Hindlimb muscle (tissue), 1 donor: ENCODE measurements around the gene KCNIP3. TPM values are rescaled to one million over a fixed set of nuclear protein-coding genes. Genes with fewer than 3 reads are reported as not detected.
"Not testable (repeated sequence)": the region's sequence is repeated elsewhere in the genome, so short reads cannot be mapped to it uniquely, and the experiment has no call there.

ENCODE experiments used
- DNase-seq: peaks from one replicate; pipeline ENCODE4 v3.0.0-alpha.2; 2013
- polyA plus RNA-seq: library from polyadenylated mRNA; unstranded; fragments of 120-200 nt; gene quantifications from one replicate; pipeline ENCODE4 v1.2.1, GENCODE V29; 2013; ENCODE audit not compliant: insufficient read length

Gene KCNIP3
- polyA plus RNA-seq, 1 donor, result 5.8 TPM

DNA sequence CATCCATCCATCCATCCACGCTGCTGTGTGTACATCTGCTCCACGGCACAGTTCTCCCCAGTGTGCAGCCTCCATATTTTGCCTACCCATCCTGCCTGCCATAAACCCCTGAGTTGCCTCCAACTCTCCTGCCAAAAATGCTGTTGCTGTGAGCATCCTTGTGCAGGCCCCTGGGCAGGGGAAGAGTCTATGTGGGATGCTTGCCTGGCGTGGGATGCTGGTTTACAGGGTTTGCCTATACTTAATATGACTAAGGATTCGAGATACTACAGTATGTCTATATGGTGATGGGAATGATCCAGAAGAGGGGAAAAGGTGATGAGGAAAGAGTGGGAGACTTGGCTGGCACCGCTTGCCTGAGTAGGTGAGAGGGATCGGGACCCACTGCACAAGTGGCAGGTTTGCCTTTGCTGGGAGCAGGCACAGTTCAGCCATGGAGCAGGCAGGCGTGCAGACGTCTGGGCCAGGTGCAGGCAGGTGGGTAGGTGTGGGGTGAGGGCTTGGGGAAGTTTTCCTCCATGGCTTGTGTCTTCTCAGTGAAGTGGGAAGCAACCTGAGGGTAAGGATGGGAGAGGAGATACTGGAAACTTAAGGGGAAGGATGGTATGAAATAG is 75.2 kb downstream of the KCNIP3 start:
- DNase-seq, result no peak

DNA sequence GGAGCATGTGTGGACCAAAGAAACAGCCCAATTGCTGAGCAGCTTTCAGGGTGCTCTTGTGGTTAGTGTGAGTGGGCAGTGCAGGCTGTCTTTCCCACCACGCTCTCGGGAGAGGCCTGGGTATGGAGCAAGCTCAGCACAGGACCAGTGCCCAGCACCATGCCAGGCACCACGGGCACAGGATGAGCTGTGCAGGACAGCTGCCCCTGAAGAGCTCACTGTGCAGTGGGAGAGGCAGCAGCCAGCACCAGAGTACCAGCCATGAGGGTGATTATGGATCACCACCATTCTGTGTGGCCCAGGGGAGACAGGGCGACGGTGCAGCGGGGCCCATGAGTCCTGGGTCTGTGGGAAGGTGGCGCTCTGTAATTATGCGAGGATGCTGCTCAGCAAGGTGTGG is 75.7 kb downstream of the KCNIP3 start:
- DNase-seq, result no peak

DNA sequence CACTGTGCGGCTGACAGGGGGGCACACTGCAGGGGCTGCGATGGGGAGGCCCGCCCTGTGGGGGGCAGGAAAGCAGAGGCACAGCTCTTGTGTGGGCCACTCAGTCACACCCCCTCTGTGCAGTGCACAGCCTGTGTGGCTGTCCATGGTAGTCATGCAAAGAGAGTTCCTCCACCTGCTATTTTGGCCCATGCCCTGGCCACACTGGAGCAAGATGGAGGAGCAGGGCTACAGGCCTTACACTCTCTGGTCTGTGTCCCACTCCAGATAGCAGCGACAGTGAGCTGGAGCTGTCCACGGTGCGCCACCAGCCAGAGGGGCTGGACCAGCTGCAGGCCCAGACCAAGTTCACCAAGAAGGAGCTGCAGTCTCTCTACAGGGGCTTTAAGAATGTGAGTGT is 76.9 kb downstream of the KCNIP3 start:
- no peak for DNase-seq

DNA sequence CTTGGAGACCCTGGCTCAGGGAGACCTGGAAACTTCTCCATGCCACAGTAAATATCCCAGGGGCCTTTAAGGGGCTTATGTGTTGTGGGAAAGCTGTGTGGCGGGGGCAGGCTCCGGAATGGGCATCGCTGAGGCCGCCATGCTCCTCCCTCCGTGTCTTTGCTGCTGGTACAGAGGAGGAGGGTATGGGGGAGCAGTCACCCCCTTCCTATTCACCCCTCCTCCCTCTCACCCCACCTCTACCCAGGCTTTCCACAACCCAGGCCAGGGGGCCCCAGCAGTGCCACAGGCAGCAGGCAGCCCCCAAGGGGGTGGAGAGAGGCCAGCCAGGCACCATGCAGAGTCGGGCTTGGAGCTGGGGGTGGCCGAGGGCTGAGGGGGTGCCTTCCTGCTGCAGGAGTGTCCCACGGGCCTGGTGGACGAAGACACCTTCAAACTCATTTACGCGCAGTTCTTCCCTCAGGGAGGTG is 77.3 kb downstream of the KCNIP3 start:
- DNase-seq, result no peak

GRCh38 chr2:95374921-95375471 is 77.8 kb downstream of the KCNIP3 start:
- DNase-seq, result no peak

DNA sequence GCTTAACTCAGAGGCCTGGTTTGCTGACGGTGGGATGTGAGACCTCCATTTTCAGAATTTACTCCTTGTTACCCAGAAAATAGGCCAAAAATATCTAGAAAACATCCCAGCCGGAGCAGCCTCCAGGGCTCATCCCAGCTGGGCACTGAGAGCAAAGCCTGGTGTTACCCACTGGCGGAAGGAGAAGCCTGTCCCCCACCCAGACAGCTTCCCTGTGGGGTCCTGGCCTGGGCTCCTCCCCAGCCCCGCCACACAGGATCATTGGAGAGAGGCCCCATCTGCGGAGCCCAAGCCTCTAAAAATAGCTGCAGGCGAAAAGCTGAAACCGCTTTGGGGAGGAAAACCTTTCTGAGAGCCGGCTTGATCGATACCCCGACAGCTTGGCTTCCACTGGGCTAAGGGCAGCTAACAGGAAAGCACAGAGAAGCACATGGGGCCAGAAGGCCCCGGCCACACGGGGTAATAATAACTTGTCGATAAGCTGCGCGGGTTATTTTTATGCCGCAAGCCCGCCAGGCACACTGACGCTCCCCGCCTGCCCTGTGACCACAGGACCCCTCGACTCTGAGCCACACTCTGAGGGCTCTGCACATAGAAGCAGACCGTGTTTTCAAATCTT is 78.5 kb downstream of the KCNIP3 start:
- no peak for DNase-seq

- no peak for DNase-seq
Measured at GRCh38 chr2:95376311-95377215, 79.4 kb downstream of the KCNIP3 start.

- no peak for DNase-seq
Measured at GRCh38 chr2:95377216-95378123, 80.3 kb downstream of the KCNIP3 start.

- not testable (repeated sequence) for DNase-seq
Measured at GRCh38 chr2:95378281-95378680, 81.1 kb downstream of the KCNIP3 start.

GRCh38 chr2:95379371-95379831 is 82.3 kb downstream of the KCNIP3 start:
- no peak for DNase-seq

DNA sequence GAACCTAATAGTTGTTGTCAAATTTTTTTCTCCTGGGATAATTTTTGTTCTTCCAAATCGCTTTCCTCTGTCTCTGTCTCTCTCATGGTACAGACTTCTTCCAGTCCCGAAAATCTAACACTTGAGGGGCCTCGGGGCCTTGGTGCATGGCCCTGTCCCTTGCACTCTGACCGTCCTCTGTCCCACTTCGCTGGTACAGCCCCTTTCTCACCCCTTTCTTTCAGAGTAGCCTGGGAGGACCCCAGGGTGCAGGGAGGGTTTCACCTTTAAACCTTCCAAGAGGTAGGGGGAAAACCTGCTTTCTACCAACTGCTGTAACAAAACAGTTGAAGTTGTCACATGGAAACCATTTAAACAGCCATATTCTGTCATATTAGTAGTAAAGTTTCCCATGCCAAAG is 83.1 kb downstream of the KCNIP3 start:
- DNase-seq, result no peak

- no peak for DNase-seq
Measured at GRCh38 chr2:95380731-95381130, 83.6 kb downstream of the KCNIP3 start.

- no peak for DNase-seq
Measured at GRCh38 chr2:95381212-95382191, 84.4 kb downstream of the KCNIP3 start.

DNA sequence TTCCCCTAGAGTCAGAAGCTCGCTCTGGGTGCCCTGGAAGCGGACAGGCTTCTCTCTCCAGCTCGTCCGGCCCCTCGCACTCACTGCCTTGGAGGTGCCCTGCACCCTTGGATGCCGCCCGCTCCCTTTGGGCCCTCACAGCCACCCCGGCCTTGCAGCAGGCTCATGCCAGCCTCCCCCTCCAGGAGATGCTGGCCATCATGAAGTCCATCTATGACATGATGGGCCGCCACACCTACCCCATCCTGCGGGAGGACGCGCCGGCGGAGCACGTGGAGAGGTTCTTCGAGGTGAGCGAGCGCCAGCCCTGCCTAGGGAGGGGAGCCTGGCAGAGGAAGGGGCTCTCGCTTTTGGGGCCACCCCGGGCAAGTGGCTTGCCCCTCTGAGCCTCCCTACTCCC is 85.0 kb downstream of the KCNIP3 start:
- no peak for DNase-seq

DNA sequence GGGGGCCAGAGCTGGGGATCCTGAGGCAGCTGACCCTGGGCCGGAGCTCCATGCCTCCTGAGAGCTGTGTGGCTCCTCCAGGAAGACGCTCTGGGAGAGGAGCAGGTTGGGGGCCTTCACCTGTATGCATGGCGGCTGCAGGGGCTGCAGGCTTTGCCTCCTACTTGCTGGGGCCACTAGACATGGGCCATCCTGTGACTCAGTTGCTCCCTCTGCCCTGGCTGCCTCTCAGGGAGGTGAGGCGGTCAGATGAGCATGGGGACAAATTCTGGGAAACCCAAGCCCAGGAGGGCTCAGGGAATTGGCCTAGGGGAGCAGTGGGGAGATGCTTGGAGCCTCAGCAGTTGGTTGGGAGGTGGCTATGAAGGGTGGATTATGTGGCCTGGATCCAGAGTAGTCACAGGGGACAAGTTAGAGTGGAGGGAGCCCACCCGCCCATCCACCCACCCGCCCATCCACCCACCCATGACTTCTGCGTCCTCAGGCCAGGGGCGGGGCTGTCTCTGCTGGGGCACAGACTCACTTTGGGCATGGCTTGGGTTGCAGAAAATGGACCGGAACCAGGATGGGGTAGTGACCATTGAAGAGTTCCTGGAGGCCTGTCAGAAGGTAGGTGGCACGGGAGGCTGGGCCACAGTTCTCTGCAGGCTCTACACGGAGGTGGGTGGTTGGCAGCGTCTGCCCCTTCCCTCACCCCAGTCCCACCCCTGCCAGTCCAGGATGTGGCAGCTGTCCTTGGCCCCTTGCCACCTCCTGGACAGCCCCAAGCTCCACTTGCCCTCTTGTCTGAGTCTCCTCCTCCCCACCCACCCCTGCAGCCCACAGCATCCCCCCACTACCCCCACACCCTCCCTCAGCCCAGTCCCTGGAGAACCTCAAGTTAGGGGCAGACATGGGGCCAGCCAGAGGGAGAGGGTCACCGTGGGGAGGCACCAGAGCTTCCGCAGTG is 85.8 kb downstream of the KCNIP3 start:
- no peak for DNase-seq

DNA sequence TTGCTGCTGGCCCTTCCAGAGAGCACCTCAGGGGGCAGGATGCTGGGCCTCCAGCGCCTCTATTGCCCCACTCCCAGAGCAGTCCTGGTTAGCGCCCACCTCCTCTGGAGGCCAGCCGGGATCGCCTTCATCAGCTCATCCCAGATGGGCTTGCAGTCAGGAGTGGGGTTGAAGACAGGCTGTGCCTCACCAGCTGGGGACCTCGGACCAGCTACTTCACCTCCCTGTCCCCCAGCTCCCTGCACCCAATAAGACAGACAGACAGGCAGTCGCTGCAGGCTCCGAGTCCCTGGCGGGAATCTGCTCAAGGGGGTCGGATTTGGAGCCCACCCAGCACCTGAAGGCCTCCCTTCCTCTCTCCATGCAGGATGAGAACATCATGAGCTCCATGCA is 86.5 kb downstream of the KCNIP3 start:
- no peak for DNase-seq

DNA sequence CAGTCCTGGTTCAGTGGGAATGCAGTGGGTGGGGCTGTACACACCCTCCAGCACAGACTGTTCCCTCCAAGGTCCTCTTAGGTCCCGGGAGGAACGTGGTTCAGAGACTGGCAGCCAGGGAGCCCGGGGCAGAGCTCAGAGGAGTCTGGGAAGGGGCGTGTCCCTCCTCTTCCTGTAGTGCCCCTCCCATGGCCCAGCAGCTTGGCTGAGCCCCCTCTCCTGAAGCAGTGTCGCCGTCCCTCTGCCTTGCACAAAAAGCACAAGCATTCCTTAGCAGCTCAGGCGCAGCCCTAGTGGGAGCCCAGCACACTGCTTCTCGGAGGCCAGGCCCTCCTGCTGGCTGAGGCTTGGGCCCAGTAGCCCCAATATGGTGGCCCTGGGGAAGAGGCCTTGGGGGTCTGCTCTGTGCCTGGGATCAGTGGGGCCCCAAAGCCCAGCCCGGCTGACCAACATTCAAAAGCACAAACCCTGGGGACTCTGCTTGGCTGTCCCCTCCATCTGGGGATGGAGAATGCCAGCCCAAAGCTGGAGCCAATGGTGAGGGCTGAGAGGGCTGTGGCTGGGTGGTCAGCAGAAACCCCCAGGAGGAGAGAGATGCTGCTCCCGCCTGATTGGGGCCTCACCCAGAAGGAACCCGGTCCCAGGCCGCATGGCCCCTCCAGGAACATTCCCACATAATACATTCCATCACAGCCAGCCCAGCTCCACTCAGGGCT is 87.9 kb downstream of the KCNIP3 start:
- no peak for DNase-seq

DNA sequence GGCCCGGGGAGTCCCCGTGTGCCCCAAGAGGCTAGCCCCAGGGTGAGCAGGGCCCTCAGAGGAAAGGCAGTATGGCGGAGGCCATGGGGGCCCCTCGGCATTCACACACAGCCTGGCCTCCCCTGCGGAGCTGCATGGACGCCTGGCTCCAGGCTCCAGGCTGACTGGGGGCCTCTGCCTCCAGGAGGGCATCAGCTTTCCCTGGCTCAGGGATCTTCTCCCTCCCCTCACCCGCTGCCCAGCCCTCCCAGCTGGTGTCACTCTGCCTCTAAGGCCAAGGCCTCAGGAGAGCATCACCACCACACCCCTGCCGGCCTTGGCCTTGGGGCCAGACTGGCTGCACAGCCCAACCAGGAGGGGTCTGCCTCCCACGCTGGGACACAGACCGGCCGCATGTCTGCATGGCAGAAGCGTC is 88.4 kb downstream of the KCNIP3 start:
- DNase-seq, result no peak

DNA sequence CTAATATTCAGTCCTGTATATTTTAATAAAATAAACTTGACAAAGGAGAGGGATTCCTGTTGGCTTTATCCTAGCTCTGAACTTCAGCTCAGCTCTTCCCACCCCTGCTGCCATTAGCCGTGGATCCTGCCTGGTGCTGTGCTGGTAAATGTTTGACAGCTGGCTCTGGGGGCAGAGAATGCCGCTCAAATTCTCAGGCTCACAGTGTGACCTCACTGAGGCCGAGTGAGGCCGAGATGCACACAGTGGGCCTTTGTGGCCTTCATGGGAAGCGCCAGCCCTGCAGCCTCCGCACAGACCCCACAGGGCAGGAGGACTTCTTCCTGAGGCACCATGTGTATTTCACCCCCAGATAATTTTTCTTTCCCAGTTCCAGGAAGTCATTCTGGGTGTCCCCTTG is 88.9 kb downstream of the KCNIP3 start:
- DNase-seq, result no peak
